ENCODE results near the gene PRDM11. TPM values are rescaled to one million over a fixed set of nuclear protein-coding genes. Genes with fewer than 3 reads are reported as not detected.

Gene PRDM11
- total RNA-seq, 1 donor from 2014 or later, result 36.5 TPM

GRCh38 chr11:45264839-45265515 is 118.5 kb downstream of the PRDM11 start:
- no peak for DNase-seq (ENCODE audit: low spot score in 2 of 2)
- intact Hi-C loops (cut with DNase I), result no loop called here
- Histone ChIP-seq H3K36me3 (no peaks in the 10 kb centered on the region), H3K27me3 (no peaks in the 10 kb centered on the region), H3K4me3 (no peak overlapping the region), H3K4me1 (no peaks in the 10 kb centered on the region), H3K9me3 (no peaks in the 10 kb centered on the region), H3K27ac (no peak overlapping the region)
- TF ChIP-seq, protein P1, sequence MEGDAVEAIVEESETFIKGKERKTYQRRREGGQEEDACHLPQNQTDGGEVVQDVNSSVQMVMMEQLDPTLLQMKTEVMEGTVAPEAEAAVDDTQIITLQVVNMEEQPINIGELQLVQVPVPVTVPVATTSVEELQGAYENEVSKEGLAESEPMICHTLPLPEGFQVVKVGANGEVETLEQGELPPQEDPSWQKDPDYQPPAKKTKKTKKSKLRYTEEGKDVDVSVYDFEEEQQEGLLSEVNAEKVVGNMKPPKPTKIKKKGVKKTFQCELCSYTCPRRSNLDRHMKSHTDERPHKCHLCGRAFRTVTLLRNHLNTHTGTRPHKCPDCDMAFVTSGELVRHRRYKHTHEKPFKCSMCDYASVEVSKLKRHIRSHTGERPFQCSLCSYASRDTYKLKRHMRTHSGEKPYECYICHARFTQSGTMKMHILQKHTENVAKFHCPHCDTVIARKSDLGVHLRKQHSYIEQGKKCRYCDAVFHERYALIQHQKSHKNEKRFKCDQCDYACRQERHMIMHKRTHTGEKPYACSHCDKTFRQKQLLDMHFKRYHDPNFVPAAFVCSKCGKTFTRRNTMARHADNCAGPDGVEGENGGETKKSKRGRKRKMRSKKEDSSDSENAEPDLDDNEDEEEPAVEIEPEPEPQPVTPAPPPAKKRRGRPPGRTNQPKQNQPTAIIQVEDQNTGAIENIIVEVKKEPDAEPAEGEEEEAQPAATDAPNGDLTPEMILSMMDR (IDR thresholded peaks at IDR 0.05), result no peak

DNA sequence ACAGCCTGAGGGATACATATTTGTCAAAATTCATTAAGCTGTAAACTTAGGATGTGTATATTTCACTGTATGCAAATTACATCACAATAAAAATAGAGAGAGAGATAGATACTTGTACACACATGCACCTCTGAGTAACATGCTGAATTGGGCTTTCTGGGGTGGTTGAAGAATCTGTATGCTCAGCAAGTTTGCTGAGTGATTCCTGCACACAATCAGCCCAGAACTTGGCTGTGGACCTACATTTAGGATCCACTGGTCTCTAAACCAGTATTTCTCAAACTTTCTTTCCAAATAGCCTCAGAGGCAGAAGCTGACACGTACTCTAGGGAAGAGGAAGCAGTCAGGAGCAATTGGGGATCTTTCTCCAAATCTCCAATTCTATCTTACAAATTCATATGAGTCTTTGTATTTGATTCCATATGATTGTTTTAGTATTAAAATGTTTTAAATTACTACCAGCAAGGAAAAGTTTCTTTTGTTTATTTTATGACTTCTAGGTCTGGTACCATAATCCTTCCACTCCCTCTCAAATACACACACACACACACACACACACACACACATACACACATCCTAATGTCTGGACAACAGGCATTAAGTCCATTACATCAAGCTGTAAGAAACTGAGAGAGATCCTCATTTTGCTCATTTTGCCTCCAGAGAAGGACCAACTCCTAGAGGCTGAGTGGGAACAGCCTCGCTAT is 119.7 kb downstream of the PRDM11 start:
- Histone ChIP-seq H3K4me3 (no peak overlapping the region), H3K27me3 (no peaks in the 10 kb centered on the region)

GRCh38 chr11:45266676-45267020 is 120.2 kb downstream of the PRDM11 start:
- H3K27me3 ChIP-seq, result no peaks in the 10 kb centered on the region
- H3K4me1 ChIP-seq, result no peaks in the 10 kb centered on the region
- TF ChIP-seq, protein P1 (IDR thresholded peaks at IDR 0.05), result no peak
- H3K9me3 ChIP-seq, result no peaks in the 10 kb centered on the region
- intact Hi-C loops (cut with DNase I), result no loop called here
- DNase-seq (ENCODE audit: low spot score in 2 of 2), result no peak
- H3K27ac ChIP-seq, result no peak overlapping the region
- H3K4me3 ChIP-seq, result no peak overlapping the region
- H3K36me3 ChIP-seq, result no peaks in the 10 kb centered on the region

More for the DNA sequence above, 119.7 kb downstream of the PRDM11 start:
- TF ChIP-seq, protein P1 (IDR thresholded peaks at IDR 0.05), result no peak
- intact Hi-C loops (cut with DNase I), result no loop called here
- no peaks in the 10 kb centered on the region for H3K9me3 ChIP-seq
- DNase-seq (ENCODE audit: low spot score in 2 of 2), result no peak
- no peak overlapping the region for H3K27ac ChIP-seq
- no peaks in the 10 kb centered on the region for H3K36me3 ChIP-seq
- no peaks in the 10 kb centered on the region for H3K4me1 ChIP-seq

GRCh38 chr11:45267052-45267451 is 120.6 kb downstream of the PRDM11 start:
- no peak for DNase-seq (ENCODE audit: low spot score in 2 of 2)
- Histone ChIP-seq H3K9me3 (no peaks in the 10 kb centered on the region), H3K27ac (no peak overlapping the region), H3K4me1 (no peaks in the 10 kb centered on the region), H3K36me3 (no peaks in the 10 kb centered on the region), H3K27me3 (no peaks in the 10 kb centered on the region), H3K4me3 (no peak overlapping the region)
- TF ChIP-seq, protein P1 (IDR thresholded peaks at IDR 0.05), result no peak
- intact Hi-C loops (cut with DNase I), result no loop called here

- Histone ChIP-seq H3K27ac (no peak overlapping the region), H3K4me3 (no peak overlapping the region), H3K36me3 (no peaks in the 10 kb centered on the region), H3K27me3 (no peaks in the 10 kb centered on the region), H3K4me1 (no peaks in the 10 kb centered on the region), H3K9me3 (no peaks in the 10 kb centered on the region)
- TF ChIP-seq, protein P1 (IDR thresholded peaks at IDR 0.05), result no peak
- intact Hi-C loops (cut with DNase I), result no loop called here
- no peak for DNase-seq (ENCODE audit: low spot score in 2 of 2)
Observed at GRCh38 chr11:45267652-45268299, 121.3 kb downstream of the PRDM11 start.
